H1 (cell line): ENCODE measurements around the gene ARHGEF38. TPM values are rescaled to one million over a fixed set of nuclear protein-coding genes. Genes with fewer than 3 reads are reported as not detected.

Experiments
- CHD1 ChIP-seq: IDR thresholded peaks from 2 replicates; pipeline ENCODE4 v1.6.1; 2012; ENCODE audit warnings: low read depth, low read length, improper control_type of control experiment
- EP300 ChIP-seq, 2 experiments: IDR thresholded peaks; 1 replicate in 1 of 2; 2 replicates in 1 of 2; pipeline ENCODE4 v1.6.1; 2011 to 2012; ENCODE audit warnings: low read depth in 2 of 2, low read length in 2 of 2, mild to moderate bottlenecking in 2 of 2, borderline replicate concordance in 1 of 2, inconsistent platforms in 1 of 2, moderate library complexity in 1 of 2
- SUZ12 ChIP-seq: fragments of 200-600 bp; sonication (generic); IDR thresholded peaks from 2 replicates; pipeline ENCODE4 v1.6.1; 2012; ENCODE audit warnings: mild to moderate bottlenecking, inconsistent platforms, low read length, moderate library complexity, mixed read lengths
- polyA plus RNA-seq, 7 experiments: library from polyadenylated mRNA; depleted of rRNA in 3 of 7; stranded (reverse) in 5 of 7; unstranded in 2 of 7; fragments of >200 nt in 5 of 7; fragments of 200-250 nt in 2 of 7; gene quantifications; 1 replicate in 5 of 7; 2 replicates in 1 of 7; 4 replicates in 1 of 7; pipeline versions ENCODE4 v1.2.1 to v1.2.3, GENCODE V29; 2011 to 2013; ENCODE audit warnings: missing spikeins in 2 of 7, mixed read lengths in 2 of 7
- total RNA-seq: library from RNA; stranded (reverse); fragmentation: NEBNext Ultra II Directional; extraction: Animal tissue kit (Norgen Biotek cat#: 25700); gene quantifications from 2 replicates; pipeline ENCODE4 v1.2.1, GENCODE V29; 2021

ARHGEF38 gene
- total and polyA plus RNA-seq, 2 of the 8 experiments (the other 6 are each of a cell fraction or from before 2014, with no cell fraction given): not detected

GRCh38 chr4:105541420-105541819, 11.0 kb upstream of the ARHGEF38 start (continued):
- no peak for TF ChIP-seq EP300 (IDR thresholded peaks at IDR 0.05; ENCODE audit: borderline replicate concordance in 1 of 2, low read depth in 2 of 2, low read length in 2 of 2)
- no peak for TF ChIP-seq SUZ12
- TF ChIP-seq CHD1: no peak
